Kidney (tissue), 14 donors: ENCODE measurements around the gene CEBPG. TPM values are rescaled to one million over a fixed set of nuclear protein-coding genes. Genes with fewer than 3 reads are reported as not detected.

ENCODE experiments used
- DNase-seq, 5 donors: peaks; one replicate each; pipeline ENCODE4 v3.0.0-alpha.2; 2013 to 2020
- FAIRE-seq: peaks from 2 replicates; lab custom pipeline; 2012; peaks lifted over from hg19 to GRCh38; lab: Jason Lieb, UNC
- H3K27ac ChIP-seq, 2 donors: one replicate each; pipeline ENCODE4 v1.7.0; 2013; ENCODE audit warnings: low read depth in 2 of 2, low read length in 2 of 2, inconsistent platforms in 1 of 2
- H3K27me3 ChIP-seq: one replicate; pipeline ENCODE4 v1.7.1; 2013; ENCODE audit warnings: low read length, inconsistent platforms; ENCODE audit not compliant: control insufficient read depth, insufficient read depth
- H3K36me3 ChIP-seq, 3 donors: one replicate each; pipeline versions ENCODE4 v1.7.0 to v1.7.1; 2013; ENCODE audit warnings: low read length in 3 of 3, control low read depth in 1 of 3, inconsistent platforms in 1 of 3; ENCODE audit not compliant: insufficient read depth in 3 of 3, control insufficient read depth in 2 of 3
- H3K4me1 ChIP-seq, 3 donors: one replicate each; pipeline versions ENCODE4 v1.7.0 to v1.7.1; 2013; ENCODE audit warnings: low read length in 3 of 3, inconsistent platforms in 1 of 3, low read depth in 1 of 3; ENCODE audit not compliant: control insufficient read depth in 2 of 3, insufficient read depth in 2 of 3
- H3K4me3 ChIP-seq, 3 donors: one replicate each; pipeline versions ENCODE4 v1.7.0 to v1.8.1; 2013; ENCODE audit warnings: low read length in 3 of 3, control low read depth in 1 of 3, inconsistent platforms in 1 of 3
- H3K9ac ChIP-seq, 3 donors: one replicate each; pipeline versions ENCODE4 v1.7.0 to v1.7.1; 2013; ENCODE audit warnings: low read length in 3 of 3, control low read depth in 1 of 3, inconsistent platforms in 1 of 3
- H3K9me3 ChIP-seq, 3 donors: one replicate each; pipeline versions ENCODE4 v1.7.0 to v1.7.1; 2013; ENCODE audit warnings: low read length in 3 of 3, control low read depth in 1 of 3, inconsistent platforms in 1 of 3; ENCODE audit not compliant: control insufficient read depth in 2 of 3, insufficient read depth in 1 of 3
- CTCF ChIP-seq: IDR thresholded peaks from 3 replicates; pipeline ENCODE4 v1.5.1; 2012; ENCODE audit warnings: mild to moderate bottlenecking, moderate library complexity, borderline replicate concordance; ENCODE audit not compliant: insufficient read depth; ENCODE audit errors: extremely low read depth
- intact Hi-C: fragments of 100-400 bp; cut with DNase I; formaldehyde crosslinking; loops from one replicate; pipeline ENCODE4 v1.11.1; 2022
- polyA plus RNA-seq: library from polyadenylated mRNA; stranded (reverse); fragments of 350-450 nt; fragmentation: Illumina TruSeq; extraction: RNeasy Lipid Tissue Mini Kit (QIAGEN cat#74804); gene quantifications from one replicate; pipeline ENCODE4 v1.2.3, GENCODE V29; 2014; ENCODE audit warnings: low read depth, low replicate concordance; ENCODE audit not compliant: insufficient read depth
- total RNA-seq: library from RNA; stranded (reverse); fragmentation: NEBNext Ultra II Directional; extraction: Animal tissue kit (Norgen Biotek cat#: 25700); gene quantifications from one replicate; pipeline ENCODE4 v1.2.1, GENCODE V29; 2021
- donor health status: control.
- donor health status: control.
- donor health status: control.
- donor health status: control.
- donor health status: control.
- donor health status: DM: yes; HTN: yes; CAD: no.
- donor health status: Normal renal cell carcinoma (clear cell type).

The CEBPG gene
- total and polyA plus RNA-seq, 2 donors from 2014 or later: 13.0 to 22.4 TPM

- H3K9me3 ChIP-seq: no peaks in the 10 kb centered on the region
- H3K4me3 ChIP-seq: no peak overlapping the region
- intact Hi-C loops: no loop called here
- DNase-seq (no peak), FAIRE-seq (no peak)
- no peak for TF ChIP-seq CTCF
- H3K27ac ChIP-seq: no peak overlapping the region
- H3K36me3 ChIP-seq: peaks cover 0 to 2% (median 0%) of the 10 kb centered on the region in 3 donors
- H3K4me1 ChIP-seq: peaks cover 0 to 17% (median 3%) of the 10 kb centered on the region in 3 donors
- no peaks in the 10 kb centered on the region for H3K27me3 ChIP-seq
- H3K9ac ChIP-seq: no peak overlapping the region
These were observed 30.4 kb downstream of the CEBPG start for GRCh38 chr19:33403973-33404304.

GRCh38 chr19:33404506-33405253, 31.2 kb downstream of the CEBPG start:
- H3K27ac ChIP-seq: no peak overlapping the region
- no peak overlapping the region for H3K9ac ChIP-seq
- no peak overlapping the region for H3K4me3 ChIP-seq
- H3K27me3 ChIP-seq: no peaks in the 10 kb centered on the region
- FAIRE-seq (no peak), DNase-seq (peak in 2 of 5 donors; percentile 18 to 37)
- H3K9me3 ChIP-seq: no peaks in the 10 kb centered on the region
- peaks cover 0 to 14% (median 3%) of the 10 kb centered on the region in 3 donors for H3K4me1 ChIP-seq
- H3K36me3 ChIP-seq: peaks cover 0 to 2% (median 0%) of the 10 kb centered on the region in 3 donors
- TF ChIP-seq CTCF: no peak
- intact Hi-C loops: loop anchor here (5.0 kb wide), 1 partner anchor 167 kb away; no protein-coding TSS in a partner anchor

- H3K9ac ChIP-seq: no peak overlapping the region
These were observed 31.7 kb downstream of the CEBPG start for GRCh38 chr19:33405254-33405552.

More at GRCh38 chr19:33405254-33405552, 31.7 kb downstream of the CEBPG start:
- intact Hi-C loops: loop anchor here (5.0 kb wide), 1 partner anchor 168 kb away; no protein-coding TSS in a partner anchor
- H3K27ac ChIP-seq: no peak overlapping the region
- H3K4me3 ChIP-seq: no peak overlapping the region
- peaks cover 0 to 14% (median 3%) of the 10 kb centered on the region in 3 donors for H3K4me1 ChIP-seq
- no peak for TF ChIP-seq CTCF
- H3K27me3 ChIP-seq: no peaks in the 10 kb centered on the region
- FAIRE-seq (no peak), DNase-seq (no peak)
- H3K9me3 ChIP-seq: no peaks in the 10 kb centered on the region
- peaks cover 0 to 4% (median 2%) of the 10 kb centered on the region in 3 donors for H3K36me3 ChIP-seq
